Measurements from ENCODE around the gene STARD6.

The STARD6 gene

GRCh38 chr18:54381640-54382039, 24.0 kb upstream of the STARD6 start:
- H3K4me3 ChIP-seq (ENCODE audit: low read depth, low read length) = no peak overlapping the region
- TF ChIP-seq CTCF (IDR thresholded peaks at IDR 0.05; ENCODE audit: insufficient read depth, low read depth, low read length, missing control alignments) = no peak

GRCh38 chr18:54378057-54378456, 20.4 kb upstream of the STARD6 start:
- DNase-seq (ENCODE audit: low read depth) = peak; percentile 9
- H3K4me3 ChIP-seq (ENCODE audit: low read depth, low read length) = no peak overlapping the region
- no peak for TF ChIP-seq CTCF (IDR thresholded peaks at IDR 0.05; ENCODE audit: insufficient read depth, low read depth, low read length, missing control alignments)

More at GRCh38 chr18:54381640-54382039, 24.0 kb upstream of the STARD6 start:
- DNase-seq (ENCODE audit: low read depth) = no peak

- H3K4me3 ChIP-seq (ENCODE audit: low read depth, low read length) = no peak overlapping the region
Observed at GRCh38 chr18:54360406-54360805, 2.7 kb upstream of the STARD6 start.

GRCh38 chr18:54359233-54359632, 1.6 kb upstream of the STARD6 start:
- no peak for TF ChIP-seq CTCF (IDR thresholded peaks at IDR 0.05; ENCODE audit: insufficient read depth, low read depth, low read length, missing control alignments)
- peak overlapping the region; percentile 82 for H3K4me3 ChIP-seq (ENCODE audit: low read depth, low read length)
- DNase-seq (ENCODE audit: low read depth) = no peak

More at GRCh38 chr18:54360406-54360805, 2.7 kb upstream of the STARD6 start:
- DNase-seq (ENCODE audit: low read depth) = no peak
- TF ChIP-seq CTCF (IDR thresholded peaks at IDR 0.05; ENCODE audit: insufficient read depth, low read depth, low read length, missing control alignments) = no peak

- TF ChIP-seq CTCF (IDR thresholded peaks at IDR 0.05; ENCODE audit: insufficient read depth, low read depth, low read length, missing control alignments) = no peak
- peak; percentile 2 for DNase-seq (ENCODE audit: low read depth)
- H3K4me3 ChIP-seq (ENCODE audit: low read depth, low read length) = peak overlapping the region; percentile 82
Observed at GRCh38 chr18:54358495-54359040, 910 bp upstream of the STARD6 start.

GRCh38 chr18:54357082-54357659, 487 bp downstream of the STARD6 start:
- no peak for TF ChIP-seq CTCF (IDR thresholded peaks at IDR 0.05; ENCODE audit: insufficient read depth, low read depth, low read length, missing control alignments)
- DNase-seq (ENCODE audit: low read depth) = no peak
- H3K4me3 ChIP-seq (ENCODE audit: low read depth, low read length) = peak overlapping the region; percentile 82

GRCh38 chr18:54351186-54351585, 6.5 kb downstream of the STARD6 start:
- DNase-seq (ENCODE audit: low read depth) = no peak
- TF ChIP-seq CTCF (IDR thresholded peaks at IDR 0.05; ENCODE audit: insufficient read depth, low read depth, low read length, missing control alignments) = no peak
- H3K4me3 ChIP-seq (ENCODE audit: low read depth, low read length) = no peak overlapping the region

Data from GM12865 (cell line).